B cell (primary cell): Measurements from ENCODE around the gene ICA1. TPM values are rescaled to one million over a fixed set of nuclear protein-coding genes. Genes with fewer than 3 reads are reported as not detected.

ENCODE experiments used
- ATAC-seq: fragments of 200-7000 bp; cut with Tn5 transposase; one replicate; pipeline ENCODE4 v1.10.0; 2021; ENCODE audit warnings: low read depth, mild to moderate bottlenecking, moderate number of reproducible peaks, moderate library complexity
- CTCF ChIA-PET: fragments of 350-600 bp; sonication (Branson Sonifier 250); formaldehyde crosslinking; loops from one replicate; lab custom pipeline; 2021; ENCODE audit warnings: antibody characterized with exemption, inconsistent platforms; lab: Charles Lee
- POLR2A ChIA-PET: fragments of 350-600 bp; sonication (Branson Sonifier 250); formaldehyde crosslinking; loops from one replicate; lab custom pipeline; 2021; ENCODE audit warnings: antibody characterized with exemption; lab: Charles Lee
- DNase-seq: peaks from one replicate; pipeline ENCODE4 v3.0.0; 2013
- H2AFZ ChIP-seq: 2 replicates; pipeline ENCODE4 v1.6.1; 2012; ENCODE audit warnings: mild to moderate bottlenecking, low read depth, low read length; ENCODE audit not compliant: insufficient read depth, poor library complexity, severe bottlenecking
- H3K27ac ChIP-seq, 2 donors: 1 replicate in 1 of 2; 2 replicates in 1 of 2; pipeline ENCODE4 v1.5.1; 2012 to 2013; ENCODE audit warnings: low read length in 2 of 2, mild to moderate bottlenecking in 2 of 2, moderate library complexity in 1 of 2
- H3K27me3 ChIP-seq, 4 experiments: fragments of 200-600 bp in 1 of 4; sonication (generic) in 1 of 4; replicated peaks in 1 of 4; 1 replicate in 2 of 4; 2 replicates in 2 of 4; pipeline versions ENCODE4 v1.6.1 to v1.7.0; 2013 to 2016; ENCODE audit warnings: low read length in 3 of 4, mild to moderate bottlenecking in 2 of 4, mixed read lengths in 1 of 4, moderate library complexity in 1 of 4; ENCODE audit not compliant: insufficient read depth in 4 of 4, control insufficient read depth in 3 of 4; ENCODE audit errors: control extremely low read depth in 1 of 4
- H3K36me3 ChIP-seq, 2 experiments: replicated peaks in 1 of 2; 1 replicate in 1 of 2; 2 replicates in 1 of 2; pipeline versions ENCODE4 v1.6.1 to v1.7.1; 2013; ENCODE audit warnings: low read length in 1 of 2; ENCODE audit not compliant: insufficient read depth in 2 of 2, control insufficient read depth in 1 of 2; ENCODE audit errors: control extremely low read depth in 1 of 2, extremely low read depth in 1 of 2
- H3K4me1 ChIP-seq, 2 donors: fragments of 200-600 bp in 1 of 2; sonication (generic) in 1 of 2; 1 replicate in 1 of 2; 2 replicates in 1 of 2; pipeline versions ENCODE4 v1.5.1 to v1.6.1; 2013 to 2017; ENCODE audit warnings: low read length in 2 of 2; ENCODE audit not compliant: control insufficient read depth in 2 of 2, insufficient read depth in 2 of 2
- H3K4me2 ChIP-seq: replicated peaks from 2 replicates; pipeline ENCODE3; 2012; ENCODE audit warnings: mild to moderate bottlenecking, low read depth, low read length; ENCODE audit not compliant: poor library complexity, severe bottlenecking
- H3K4me3 ChIP-seq, 5 experiments: fragments of 200-600 bp in 1 of 5; sonication (generic) in 1 of 5; 1 replicate in 3 of 5; 2 replicates in 2 of 5; pipeline versions ENCODE4 v1.5.1 to v1.7.0; 2011 to 2016; ENCODE audit warnings: low read length in 4 of 5, mild to moderate bottlenecking in 4 of 5, low read depth in 2 of 5, control low read depth in 1 of 5, moderate library complexity in 1 of 5; ENCODE audit not compliant: insufficient read depth in 1 of 5; ENCODE audit errors: control extremely low read depth in 1 of 5, extremely low read depth in 1 of 5
- H3K79me2 ChIP-seq: fragments of 200-600 bp; sonication (generic); one replicate; pipeline ENCODE4 v1.6.0; 2016; ENCODE audit warnings: low read length; ENCODE audit not compliant: control insufficient read depth, insufficient read depth
- H3K9ac ChIP-seq: fragments of 200-600 bp; sonication (generic); 2 replicates; pipeline ENCODE4 v1.6.1; 2017; ENCODE audit warnings: mild to moderate bottlenecking, low read length, moderate library complexity
- H3K9me3 ChIP-seq, 3 donors: one replicate each; pipeline versions ENCODE4 v1.6.1 to v1.7.1; 2013; ENCODE audit warnings: low read length in 2 of 3; ENCODE audit not compliant: control insufficient read depth in 2 of 3, insufficient read depth in 1 of 3; ENCODE audit errors: control extremely low read depth in 1 of 3
- H4K20me1 ChIP-seq: 2 replicates; pipeline ENCODE4 v1.6.0; 2012; ENCODE audit warnings: mild to moderate bottlenecking, low read length; ENCODE audit not compliant: insufficient read depth, control insufficient read depth, poor library complexity, severe bottlenecking
- H3K27ac Mint-ChIP-seq: one replicate; pipeline ENCODE4 v1.8.0; 2021; ENCODE audit warnings: mixed read lengths
- H3K27me3 Mint-ChIP-seq: one replicate; pipeline ENCODE4 v1.8.0; 2021; ENCODE audit warnings: mixed read lengths
- H3K4me1 Mint-ChIP-seq: one replicate; pipeline ENCODE4 v1.8.0; 2021; ENCODE audit warnings: mixed read lengths
- H3K4me3 Mint-ChIP-seq: one replicate; pipeline ENCODE4 v1.8.0; 2021; ENCODE audit warnings: mixed read lengths
- H3K9me3 Mint-ChIP-seq: one replicate; pipeline ENCODE4 v1.8.0; 2022; ENCODE audit warnings: mixed read lengths; ENCODE audit not compliant: insufficient read depth
- EZH2 ChIP-seq: IDR thresholded peaks from 2 replicates; pipeline ENCODE4 v1.6.1; 2012; ENCODE audit warnings: borderline replicate concordance, low read depth, mild to moderate bottlenecking, moderate library complexity, low read length; ENCODE audit not compliant: insufficient read depth, poor library complexity, severe bottlenecking
- WGBS: methylation state at CpG from one replicate; pipeline ENCODE4 v1.1.5; 2013; ENCODE audit warnings: missing lambda C conversion rate; ENCODE audit not compliant: insufficient coverage; 5-methylcytosine and 5-hydroxymethylcytosine counted together
- intact Hi-C: fragments of 100-400 bp; cut with micrococcal nuclease; formaldehyde crosslinking; loops from one replicate; pipeline ENCODE4 v1.10.0; 2022
- polyA plus RNA-seq: library from polyadenylated mRNA; depleted of rRNA; stranded (reverse); fragments of >200 nt; gene quantifications from 2 replicates; pipeline ENCODE4 v1.2.3, GENCODE V29; 2012
- total RNA-seq, 2 donors: library from RNA; stranded (reverse); fragments of 120-200 nt in 1 of 2; gene quantifications; 1 replicate in 1 of 2; 2 replicates in 1 of 2; pipeline versions ENCODE4 v1.2.3 to v1.2.4, GENCODE V29; 2013 to 2022
- TF ChIP-seq, protein P1 (sequence below): fragments of 200-600 bp; IDR thresholded peaks from one replicate; pipeline ENCODE4 v1.8.0; 2022; ENCODE audit warnings: antibody characterized with exemption, mild to moderate bottlenecking

ICA1 gene
- total and polyA plus RNA-seq, 2 donors (not counting 1 experiment from before 2014, with no cell fraction given) = 0.03 TPM; not detected in 1

DNA sequence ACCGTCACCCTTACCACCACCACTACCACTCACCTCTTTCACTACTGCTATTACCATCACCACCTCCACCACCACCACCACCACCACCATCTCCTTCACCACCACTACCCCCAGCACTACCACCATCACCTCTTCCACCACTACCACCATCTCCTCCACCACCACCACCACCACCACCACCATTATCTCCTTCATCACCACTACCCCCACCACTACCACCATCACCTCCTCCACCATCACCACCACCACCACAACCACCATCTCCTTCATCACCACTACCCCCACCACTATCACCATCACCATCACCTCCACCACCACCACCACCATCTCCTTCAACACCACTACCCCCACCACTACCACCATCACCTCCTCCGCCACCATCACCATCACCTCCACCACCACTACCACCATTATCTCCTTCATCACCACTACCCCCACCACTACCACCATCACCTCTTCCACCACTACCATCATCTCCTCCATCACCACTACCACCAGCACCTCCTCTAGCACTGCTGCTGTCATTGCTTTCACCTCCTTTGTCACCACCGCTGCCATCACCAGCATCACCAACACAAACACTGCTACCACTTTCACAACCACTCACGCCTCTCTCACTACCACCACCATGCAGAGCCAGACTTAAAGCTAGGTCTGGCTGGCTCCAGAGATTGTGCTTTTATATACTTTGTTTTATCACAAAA lies 109.3 kb downstream of the ICA1 start:
- Histone ChIP-seq H3K4me3 (no peak overlapping the region), H3K9ac (no peak overlapping the region), H3K27me3 (no peaks in the 10 kb centered on the region), H3K4me2 (no peak overlapping the region), H2AFZ (no peak overlapping the region), H3K36me3 (no peaks in the 10 kb centered on the region), H3K79me2 (no peaks in the 10 kb centered on the region), H3K9me3 (no peaks in the 10 kb centered on the region), H3K27ac (no peak overlapping the region), H4K20me1 (no peaks in the 10 kb centered on the region), H3K4me1 (peaks cover 22% of the 10 kb centered on the region in 2 donors)
- DNase-seq (no peak), ATAC-seq (no peak)
- Mint-ChIP-seq H3K27me3 (no peaks in the 10 kb centered on the region), H3K27ac (no peak overlapping the region), H3K9me3 (no peaks in the 10 kb centered on the region), H3K4me1 (peaks cover 30% of the 10 kb centered on the region), H3K4me3 (no peak overlapping the region)
- 95% methylated on average over 3 of the region's 4 CpGs for WGBS
- ChIA-PET CTCF (no interaction called here), POLR2A (no interaction called here)
- TF ChIP-seq, protein P1, sequence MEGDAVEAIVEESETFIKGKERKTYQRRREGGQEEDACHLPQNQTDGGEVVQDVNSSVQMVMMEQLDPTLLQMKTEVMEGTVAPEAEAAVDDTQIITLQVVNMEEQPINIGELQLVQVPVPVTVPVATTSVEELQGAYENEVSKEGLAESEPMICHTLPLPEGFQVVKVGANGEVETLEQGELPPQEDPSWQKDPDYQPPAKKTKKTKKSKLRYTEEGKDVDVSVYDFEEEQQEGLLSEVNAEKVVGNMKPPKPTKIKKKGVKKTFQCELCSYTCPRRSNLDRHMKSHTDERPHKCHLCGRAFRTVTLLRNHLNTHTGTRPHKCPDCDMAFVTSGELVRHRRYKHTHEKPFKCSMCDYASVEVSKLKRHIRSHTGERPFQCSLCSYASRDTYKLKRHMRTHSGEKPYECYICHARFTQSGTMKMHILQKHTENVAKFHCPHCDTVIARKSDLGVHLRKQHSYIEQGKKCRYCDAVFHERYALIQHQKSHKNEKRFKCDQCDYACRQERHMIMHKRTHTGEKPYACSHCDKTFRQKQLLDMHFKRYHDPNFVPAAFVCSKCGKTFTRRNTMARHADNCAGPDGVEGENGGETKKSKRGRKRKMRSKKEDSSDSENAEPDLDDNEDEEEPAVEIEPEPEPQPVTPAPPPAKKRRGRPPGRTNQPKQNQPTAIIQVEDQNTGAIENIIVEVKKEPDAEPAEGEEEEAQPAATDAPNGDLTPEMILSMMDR = no peak
- no peak for TF ChIP-seq EZH2
- intact Hi-C loops = no loop called here

DNA sequence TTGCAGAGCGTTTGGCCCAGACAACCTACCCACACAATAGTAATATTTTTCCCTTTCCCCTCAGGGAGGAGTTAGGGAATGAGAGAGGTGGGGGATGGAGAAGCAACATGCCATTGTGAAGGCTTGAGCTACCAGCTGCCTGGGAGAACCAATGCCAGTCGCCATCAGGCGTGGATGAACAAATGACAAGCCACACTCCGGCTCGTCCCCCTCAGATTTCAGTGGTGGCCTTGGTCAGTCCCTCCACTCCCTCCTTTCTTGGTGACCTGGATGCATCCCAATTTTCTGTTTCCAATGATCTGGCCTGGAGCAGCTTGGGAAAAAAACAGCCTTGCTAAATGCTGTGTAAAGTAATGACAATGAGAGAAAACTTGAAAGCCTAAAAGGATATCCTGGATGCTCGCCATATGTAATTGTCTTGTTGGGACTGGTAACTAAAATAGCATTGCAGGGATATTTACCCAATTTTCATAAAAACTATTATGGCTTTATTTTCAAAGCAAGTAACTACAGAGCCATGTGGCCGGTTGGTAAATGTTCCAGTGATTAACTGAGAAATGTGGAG lies 110.7 kb downstream of the ICA1 start:
- Histone ChIP-seq H3K27me3 (no peaks in the 10 kb centered on the region), H3K36me3 (no peaks in the 10 kb centered on the region), H3K9me3 (no peaks in the 10 kb centered on the region), H2AFZ (no peak overlapping the region), H4K20me1 (no peaks in the 10 kb centered on the region), H3K4me2 (no peak overlapping the region), H3K4me3 (no peak overlapping the region), H3K9ac (no peak overlapping the region), H3K4me1 (peaks cover 22% of the 10 kb centered on the region in 2 donors), H3K27ac (no peak overlapping the region), H3K79me2 (no peaks in the 10 kb centered on the region)
- no peak for ATAC-seq
- DNase-seq = no peak
- ChIA-PET CTCF (interaction anchor here (0.6 kb wide), 1 partner anchor 792 kb away, joined by 3 read pairs; no protein-coding TSS in a partner anchor), POLR2A (no interaction called here)
- Mint-ChIP-seq H3K9me3 (no peaks in the 10 kb centered on the region), H3K4me1 (peaks cover 30% of the 10 kb centered on the region), H3K27ac (no peak overlapping the region), H3K4me3 (no peak overlapping the region), H3K27me3 (no peaks in the 10 kb centered on the region)
- 100% methylated on average over 1 of the region's 7 CpGs for WGBS
- intact Hi-C loops = no loop called here
- TF ChIP-seq EZH2 = no peak
- TF ChIP-seq, protein P1 = no peak
